Omental fat pad (tissue), 4 donors: Measurements from ENCODE around the gene ASCL5. TPM values are rescaled to one million over a fixed set of nuclear protein-coding genes. Genes with fewer than 3 reads are reported as not detected.

Experiments used
- ATAC-seq: fragments of 150-250 bp; one replicate; pipeline ENCODE4 v1.9.1; 2016; ENCODE audit warnings: mild to moderate bottlenecking, moderate library complexity; ENCODE audit not compliant: low FRiP score
- DNase-seq: peaks from one replicate; pipeline ENCODE4 v3.0.0-alpha.2; 2019; ENCODE audit warnings: low spot score
- CTCF ChIP-seq, 3 donors: fragments of 450-650 bp; IDR thresholded peaks; one replicate each; pipeline ENCODE4 v1.5.1; 2016 to 2017; ENCODE audit warnings: antibody characterized with exemption in 3 of 3, mild to moderate bottlenecking in 3 of 3, moderate library complexity in 2 of 3
- total RNA-seq, 4 donors: library from RNA; depleted of rRNA; stranded (reverse); fragments of >200 nt; gene quantifications; one replicate each; pipeline ENCODE4 v1.1.0, GENCODE V29; 2016

Gene ASCL5
- total RNA-seq, 4 donors from 2014 or later = not detected

GRCh38 chr1:201139756-201140155 is 12.8 kb upstream of the ASCL5 start:
- ATAC-seq (no peak), DNase-seq (no peak)
- TF ChIP-seq CTCF (IDR thresholded peaks at IDR 0.05) = no peak

- no peak for TF ChIP-seq CTCF (IDR thresholded peaks at IDR 0.05)
- ATAC-seq = no peak
- DNase-seq = no peak
Measured at GRCh38 chr1:201139306-201139705, 12.3 kb upstream of the ASCL5 start.

- DNase-seq = no peak
- TF ChIP-seq CTCF (IDR thresholded peaks at IDR 0.05) = no peak
- no peak for ATAC-seq
Measured at GRCh38 chr1:201138311-201138840, 11.4 kb upstream of the ASCL5 start.

- ATAC-seq (peak; percentile 59), DNase-seq (no peak)
- no peak for TF ChIP-seq CTCF (IDR thresholded peaks at IDR 0.05)
Measured at GRCh38 chr1:201137579-201138310, 10.8 kb upstream of the ASCL5 start.

GRCh38 chr1:201137024-201137392 is 10.0 kb upstream of the ASCL5 start:
- ATAC-seq (no peak), DNase-seq (no peak)
- TF ChIP-seq CTCF (IDR thresholded peaks at IDR 0.05) = no peak

- DNase-seq (no peak), ATAC-seq (no peak)
- no peak for TF ChIP-seq CTCF (IDR thresholded peaks at IDR 0.05)
Measured at GRCh38 chr1:201136355-201137023, 9.5 kb upstream of the ASCL5 start.

GRCh38 chr1:201134405-201134804 is 7.4 kb upstream of the ASCL5 start:
- ATAC-seq = no peak
- DNase-seq = no peak
- no peak for TF ChIP-seq CTCF (IDR thresholded peaks at IDR 0.05)
